Breast epithelium (tissue), 4 donors: Measurements from ENCODE around the gene ZNF57. TPM values are rescaled to one million over a fixed set of nuclear protein-coding genes. Genes with fewer than 3 reads are reported as not detected.
A peak's percentile ranks its signal among the peaks of the same experiment; 100 is the strongest.

Experiments
- DNase-seq, 2 donors: peaks; one replicate each; pipeline ENCODE4 v3.0.0-alpha.2; 2019; ENCODE audit warnings: low spot score in 2 of 2
- H3K27ac ChIP-seq, 2 donors: fragments of 200-600 bp; sonication (generic) in 1 of 2; one replicate each; pipeline ENCODE4 v1.5.1; 2016 to 2019; ENCODE audit warnings: mild to moderate bottlenecking in 1 of 2
- H3K27me3 ChIP-seq, 2 donors: fragments of 200-600 bp; sonication (generic) in 1 of 2; one replicate each; pipeline versions ENCODE4 v1.5.1 to v1.6.0; 2017 to 2019; ENCODE audit warnings: control low read depth in 1 of 2, mild to moderate bottlenecking in 1 of 2
- H3K36me3 ChIP-seq: fragments of 200-600 bp; one replicate; pipeline ENCODE4 v1.5.1; 2019
- H3K4me1 ChIP-seq, 2 donors: fragments of 200-600 bp; sonication (generic); one replicate each; pipeline ENCODE4 v1.5.1; 2016 to 2019; ENCODE audit warnings: control low read depth in 1 of 2
- H3K4me3 ChIP-seq, 3 donors: fragments of 200-600 bp; sonication (generic); 1 replicate in 2 of 3; 2 replicates in 1 of 3; pipeline ENCODE4 v1.5.1; 2016 to 2019; ENCODE audit warnings: mild to moderate bottlenecking in 3 of 3, moderate library complexity in 2 of 3
- H3K9me3 ChIP-seq, 2 donors: fragments of 200-600 bp; sonication (generic) in 1 of 2; one replicate each; pipeline ENCODE4 v1.5.1; 2016 to 2019; ENCODE audit warnings: control low read depth in 1 of 2
- POLR2A ChIP-seq: fragments of 450-650 bp; IDR thresholded peaks from one replicate; pipeline ENCODE4 v1.6.1; 2016; ENCODE audit warnings: antibody characterized with exemption, mild to moderate bottlenecking, moderate library complexity
- POLR2AphosphoS5 ChIP-seq, 3 donors: sonication (generic); formaldehyde crosslinking; IDR thresholded peaks; one replicate each; pipeline ENCODE4 v1.6.1; 2017; ENCODE audit warnings: antibody characterized with exemption in 3 of 3
- intact Hi-C: fragments of 100-400 bp; cut with DNase I; formaldehyde crosslinking; loops from one replicate; pipeline ENCODE4 v1.15.1; 2023; ENCODE audit warnings: low total_unique reads
- total RNA-seq, 3 donors: library from RNA; depleted of rRNA; stranded (reverse); fragments of >200 nt; gene quantifications; one replicate each; pipeline ENCODE4 v1.1.0, GENCODE V29; 2016
- TF ChIP-seq, protein P1 (sequence below), 3 donors: fragments of 450-650 bp; IDR thresholded peaks; one replicate each; pipeline ENCODE4 v1.5.1; 2016 to 2017; ENCODE audit warnings: antibody characterized with exemption in 3 of 3, mild to moderate bottlenecking in 3 of 3, moderate library complexity in 3 of 3

Gene ZNF57
- total RNA-seq, 3 donors from 2014 or later, result 2.7 to 9.2 (median 6.9) TPM

DNA sequence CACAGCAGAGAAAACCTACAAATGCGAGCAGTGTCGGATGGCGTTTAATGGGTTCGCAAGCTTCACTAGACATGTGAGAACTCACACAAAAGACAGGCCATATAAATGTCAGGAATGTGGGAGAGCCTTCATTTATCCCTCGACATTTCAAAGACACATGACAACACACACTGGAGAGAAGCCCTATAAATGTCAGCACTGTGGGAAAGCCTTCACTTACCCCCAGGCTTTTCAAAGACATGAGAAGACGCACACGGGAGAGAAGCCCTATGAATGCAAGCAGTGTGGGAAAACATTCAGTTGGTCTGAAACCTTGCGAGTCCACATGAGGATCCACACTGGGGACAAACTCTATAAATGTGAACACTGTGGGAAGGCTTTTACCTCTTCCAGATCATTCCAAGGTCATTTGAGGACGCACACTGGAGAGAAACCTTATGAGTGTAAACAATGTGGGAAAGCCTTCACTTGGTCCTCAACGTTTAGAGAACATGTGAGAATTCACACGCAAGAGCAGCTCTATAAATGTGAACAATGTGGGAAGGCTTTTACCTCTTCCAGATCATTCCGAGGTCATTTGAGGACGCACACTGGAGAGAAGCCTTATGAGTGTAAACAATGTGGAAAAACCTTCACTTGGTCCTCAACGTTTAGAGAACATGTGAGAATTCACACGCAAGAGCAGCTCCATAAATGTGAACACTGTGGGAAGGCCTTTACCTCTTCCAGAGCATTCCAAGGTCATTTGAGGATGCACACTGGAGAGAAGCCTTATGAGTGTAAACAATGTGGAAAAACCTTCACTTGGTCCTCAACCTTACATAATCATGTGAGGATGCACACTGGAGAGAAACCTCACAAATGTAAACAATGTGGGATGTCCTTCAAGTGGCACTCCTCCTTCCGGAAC, 16.8 kb downstream of the ZNF57 start:
- Histone ChIP-seq H3K27me3 (no peaks in the 10 kb centered on the region), H3K9me3 (peaks cover 0 to 8% of the 10 kb centered on the region in 2 donors), H3K4me1 (no peaks in the 10 kb centered on the region), H3K36me3 (peaks cover 9% of the 10 kb centered on the region), H3K4me3 (no peak overlapping the region), H3K27ac (no peak overlapping the region)
- intact Hi-C loops, result no loop called here
- TF ChIP-seq, protein P1, sequence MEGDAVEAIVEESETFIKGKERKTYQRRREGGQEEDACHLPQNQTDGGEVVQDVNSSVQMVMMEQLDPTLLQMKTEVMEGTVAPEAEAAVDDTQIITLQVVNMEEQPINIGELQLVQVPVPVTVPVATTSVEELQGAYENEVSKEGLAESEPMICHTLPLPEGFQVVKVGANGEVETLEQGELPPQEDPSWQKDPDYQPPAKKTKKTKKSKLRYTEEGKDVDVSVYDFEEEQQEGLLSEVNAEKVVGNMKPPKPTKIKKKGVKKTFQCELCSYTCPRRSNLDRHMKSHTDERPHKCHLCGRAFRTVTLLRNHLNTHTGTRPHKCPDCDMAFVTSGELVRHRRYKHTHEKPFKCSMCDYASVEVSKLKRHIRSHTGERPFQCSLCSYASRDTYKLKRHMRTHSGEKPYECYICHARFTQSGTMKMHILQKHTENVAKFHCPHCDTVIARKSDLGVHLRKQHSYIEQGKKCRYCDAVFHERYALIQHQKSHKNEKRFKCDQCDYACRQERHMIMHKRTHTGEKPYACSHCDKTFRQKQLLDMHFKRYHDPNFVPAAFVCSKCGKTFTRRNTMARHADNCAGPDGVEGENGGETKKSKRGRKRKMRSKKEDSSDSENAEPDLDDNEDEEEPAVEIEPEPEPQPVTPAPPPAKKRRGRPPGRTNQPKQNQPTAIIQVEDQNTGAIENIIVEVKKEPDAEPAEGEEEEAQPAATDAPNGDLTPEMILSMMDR (IDR thresholded peaks at IDR 0.05), result no peak
- TF ChIP-seq POLR2A, result no peak
- TF ChIP-seq POLR2AphosphoS5 (IDR thresholded peaks at IDR 0.05), result no peak
- no peak for DNase-seq

DNA sequence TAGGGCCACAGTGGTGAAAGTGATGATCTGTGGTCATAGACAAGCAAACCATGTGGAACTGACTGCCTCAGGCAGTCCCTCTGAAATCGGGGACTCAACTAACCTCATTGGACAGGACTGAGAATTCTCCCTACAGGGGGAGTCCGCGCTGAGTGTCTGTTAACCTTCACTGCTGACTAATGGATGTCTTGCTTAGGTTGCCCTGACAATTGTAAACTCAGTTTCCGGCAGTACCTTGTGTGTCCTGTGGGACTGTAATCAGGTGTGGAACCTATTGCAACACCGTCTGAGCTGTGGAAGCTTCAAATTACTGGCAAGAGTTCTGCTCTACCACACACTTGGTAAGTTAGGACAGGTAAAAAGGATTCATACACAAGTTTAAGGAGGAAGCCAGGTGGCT, 22.3 kb downstream of the ZNF57 start:
- no peaks in the 10 kb centered on the region for H3K27me3 ChIP-seq
- peak in 1 of 2 donors; percentile 70 for DNase-seq
- H3K4me3 ChIP-seq, result no peak overlapping the region
- H3K9me3 ChIP-seq, result no peaks in the 10 kb centered on the region
- no peaks in the 10 kb centered on the region for H3K36me3 ChIP-seq
- TF ChIP-seq, protein P1 (IDR thresholded peaks at IDR 0.05), result peak in 2 of 3 donors; percentile 32 to 73
- no peak for TF ChIP-seq POLR2A
- peak in 1 of 3 donors; percentile 32 for TF ChIP-seq POLR2AphosphoS5 (IDR thresholded peaks at IDR 0.05)
- intact Hi-C loops, result no loop called here
- peak overlapping the region; percentile 90 to 95 for H3K27ac ChIP-seq
- no peaks in the 10 kb centered on the region for H3K4me1 ChIP-seq

DNA sequence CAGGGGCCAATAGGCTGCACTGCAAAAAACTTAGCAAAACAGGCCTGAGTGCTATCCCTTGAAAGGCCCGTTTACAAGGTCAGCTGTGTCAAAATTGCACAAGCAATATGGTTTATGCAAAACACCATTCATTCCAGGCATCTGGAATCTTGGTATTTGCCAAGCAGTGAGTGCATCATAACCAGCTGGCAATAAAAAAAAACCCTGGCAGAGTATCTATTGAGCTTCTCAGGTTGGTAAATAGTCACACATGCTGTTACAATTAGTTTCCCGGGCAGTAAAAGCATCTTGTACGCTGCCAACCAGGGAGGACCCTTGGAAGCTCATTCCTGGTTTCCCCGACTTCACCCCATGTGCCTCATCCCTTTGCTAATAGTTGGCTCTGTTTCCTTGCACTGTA, 22.8 kb downstream of the ZNF57 start:
- H3K27ac ChIP-seq, result peak overlapping the region; percentile 90 to 95

DNA sequence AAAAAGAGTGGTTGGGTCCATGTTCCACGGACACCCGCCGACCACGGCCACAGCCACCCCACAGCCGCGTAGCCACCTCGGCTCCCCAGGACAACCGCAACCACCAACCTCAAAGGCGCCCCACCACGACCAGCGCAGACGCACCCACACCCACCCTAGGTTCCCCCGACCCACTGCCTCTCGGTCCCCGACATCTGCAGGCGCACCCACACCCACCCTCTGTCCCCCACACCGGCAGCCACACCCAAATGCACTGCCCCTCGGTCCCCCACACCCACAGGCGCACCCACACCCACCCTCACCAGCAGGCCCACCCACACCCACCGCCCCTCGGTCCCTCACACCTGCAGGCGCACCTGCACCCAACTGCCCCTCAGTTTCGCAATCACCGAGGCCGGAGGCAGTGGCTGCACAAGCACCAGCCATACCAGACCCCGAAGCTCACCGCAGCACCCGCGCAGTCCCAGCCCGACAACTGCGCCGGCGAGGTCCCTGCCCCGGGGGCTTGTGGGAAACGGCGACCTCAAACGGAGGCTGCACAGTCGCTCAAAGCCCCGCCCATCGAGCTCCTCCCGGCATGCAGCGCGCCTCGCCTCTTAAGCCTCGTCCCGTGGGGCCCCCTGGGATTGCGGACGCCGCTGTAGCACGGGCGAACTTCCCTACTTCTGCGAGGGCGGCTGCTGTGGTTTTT, 25.8 kb downstream of the ZNF57 start:
- Histone ChIP-seq H3K27ac (no peak overlapping the region), H3K36me3 (no peaks in the 10 kb centered on the region), H3K9me3 (no peaks in the 10 kb centered on the region), H3K4me3 (no peak overlapping the region), H3K27me3 (no peaks in the 10 kb centered on the region), H3K4me1 (no peaks in the 10 kb centered on the region)
- intact Hi-C loops, result no loop called here
- DNase-seq, result no peak
- TF ChIP-seq, protein P1 (IDR thresholded peaks at IDR 0.05), result no peak
- TF ChIP-seq POLR2A, result no peak
- no peak for TF ChIP-seq POLR2AphosphoS5 (IDR thresholded peaks at IDR 0.05)

More for the DNA sequence above, 22.8 kb downstream of the ZNF57 start:
- no peak for DNase-seq
- Histone ChIP-seq H3K36me3 (no peaks in the 10 kb centered on the region), H3K4me3 (no peak overlapping the region), H3K9me3 (no peaks in the 10 kb centered on the region), H3K27me3 (no peaks in the 10 kb centered on the region), H3K4me1 (no peaks in the 10 kb centered on the region)
- TF ChIP-seq, protein P1 (IDR thresholded peaks at IDR 0.05), result no peak
- TF ChIP-seq POLR2AphosphoS5 (IDR thresholded peaks at IDR 0.05), result peak in 1 of 3 donors; percentile 42
- intact Hi-C loops, result no loop called here

DNA sequence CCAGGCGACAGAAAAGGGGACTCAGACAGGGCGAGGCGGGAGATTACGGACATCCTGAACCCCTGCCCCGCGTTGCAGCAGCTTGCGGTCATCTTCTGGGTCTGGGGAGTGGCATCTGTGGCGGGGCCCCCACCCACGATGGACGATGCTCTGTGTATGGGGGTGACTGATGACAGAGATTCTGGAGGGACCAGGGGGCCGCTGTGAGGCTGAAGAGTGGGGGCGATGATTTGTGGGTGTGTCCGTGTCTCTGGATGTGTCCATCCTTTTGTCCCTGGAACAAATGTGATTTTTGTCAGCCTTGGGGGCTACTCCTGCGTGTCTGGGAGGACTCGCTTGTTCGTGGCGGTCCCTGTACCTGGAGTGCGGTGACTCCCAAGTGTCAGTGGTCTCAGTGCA, 26.3 kb downstream of the ZNF57 start:
- Histone ChIP-seq H3K4me1 (no peaks in the 10 kb centered on the region), H3K27ac (no peak overlapping the region), H3K36me3 (no peaks in the 10 kb centered on the region), H3K27me3 (no peaks in the 10 kb centered on the region), H3K4me3 (no peak overlapping the region), H3K9me3 (peaks cover under 1 to 4% of the 10 kb centered on the region in 2 donors)
- TF ChIP-seq POLR2AphosphoS5 (IDR thresholded peaks at IDR 0.05), result no peak
- TF ChIP-seq, protein P1 (IDR thresholded peaks at IDR 0.05), result no peak
- no peak for TF ChIP-seq POLR2A
- no peak for DNase-seq
- intact Hi-C loops, result no loop called here
